Hepatocyte (in vitro differentiated cells): ENCODE measurements around the gene DAZL. TPM values are rescaled to one million over a fixed set of nuclear protein-coding genes. Genes with fewer than 3 reads are reported as not detected.

Experiments
- DNase-seq: peaks from one replicate; pipeline ENCODE4 v3.0.0-alpha.2; 2016; ENCODE audit warnings: low spot score
- H2AFZ ChIP-seq: fragments of 200-600 bp; sonication (generic); 2 replicates; pipeline ENCODE4 v1.6.0; 2016; ENCODE audit warnings: antibody characterized with exemption, mild to moderate bottlenecking
- H3K27ac ChIP-seq: fragments of 200-600 bp; sonication (generic); 2 replicates; pipeline ENCODE4 v1.5.1; 2016; ENCODE audit warnings: mild to moderate bottlenecking
- H3K27me3 ChIP-seq: fragments of 200-600 bp; sonication (generic); 2 replicates; pipeline ENCODE4 v1.6.1; 2016
- H3K36me3 ChIP-seq: fragments of 200-600 bp; sonication (generic); replicated peaks from 2 replicates; pipeline ENCODE4 v1.5.1; 2016; ENCODE audit warnings: low read depth; ENCODE audit not compliant: insufficient read depth
- H3K4me1 ChIP-seq: fragments of 200-600 bp; sonication (generic); 2 replicates; pipeline ENCODE4 v1.5.1; 2016; ENCODE audit warnings: mild to moderate bottlenecking, moderate library complexity; ENCODE audit not compliant: insufficient read depth
- H3K4me2 ChIP-seq: fragments of 200-600 bp; sonication (generic); 2 replicates; pipeline ENCODE4 v1.6.0; 2016
- H3K4me3 ChIP-seq: fragments of 200-600 bp; sonication (generic); 2 replicates; pipeline ENCODE4 v1.5.1; 2016; ENCODE audit warnings: mild to moderate bottlenecking
- H3K79me2 ChIP-seq: fragments of 200-600 bp; sonication (generic); 2 replicates; pipeline ENCODE4 v1.6.0; 2017; ENCODE audit warnings: mild to moderate bottlenecking
- H3K9me2 ChIP-seq: fragments of 200-600 bp; sonication (generic); replicated peaks from 2 replicates; pipeline ENCODE4 v1.6.0; 2017; ENCODE audit warnings: mild to moderate bottlenecking; ENCODE audit not compliant: insufficient read depth
- H3K9me3 ChIP-seq: fragments of 200-600 bp; sonication (generic); 2 replicates; pipeline ENCODE4 v1.5.1; 2016; ENCODE audit warnings: low read depth, mild to moderate bottlenecking
- H4K20me1 ChIP-seq: fragments of 200-600 bp; sonication (generic); 2 replicates; pipeline ENCODE4 v1.6.0; 2016; ENCODE audit warnings: mild to moderate bottlenecking; ENCODE audit not compliant: insufficient read depth, poor library complexity, severe bottlenecking
- CTCF ChIP-seq: fragments of 200-600 bp; sonication (generic); IDR thresholded peaks from 2 replicates; pipeline ENCODE4 v1.5.1; 2016; ENCODE audit warnings: antibody characterized with exemption, mild to moderate bottlenecking; ENCODE audit not compliant: poor library complexity
- EZH2 ChIP-seq: fragments of 200-600 bp; sonication (generic); IDR thresholded peaks from 2 replicates; pipeline ENCODE4 v1.6.1; 2016; ENCODE audit warnings: antibody characterized with exemption, mild to moderate bottlenecking, borderline replicate concordance
- EZH2phosphoT487 ChIP-seq: fragments of 200-600 bp; sonication (generic); IDR thresholded peaks from one replicate; pipeline ENCODE4 v1.6.1; 2018; ENCODE audit warnings: antibody characterized with exemption, mild to moderate bottlenecking, low read depth, moderate library complexity; ENCODE audit not compliant: unreplicated experiment, severe bottlenecking
- WGBS: methylation state at CpG from one replicate; pipeline ENCODE4 v1.1.6; 2016; ENCODE audit warnings: low lambda C conversion rate; ENCODE audit errors: missing lambda C conversion rate; 5-methylcytosine and 5-hydroxymethylcytosine counted together
- polyA plus RNA-seq: library from polyadenylated mRNA; unstranded; fragments of >200 nt; fragmentation: Nextera tagmentation; extraction: Ambion mirVana; gene quantifications from 2 replicates; pipeline ENCODE4 v1.2.1, GENCODE V29; 2016
- total RNA-seq: library from RNA; depleted of rRNA; stranded (reverse); fragments of >200 nt; gene quantifications from 2 replicates; pipeline ENCODE4 v1.2.3, GENCODE V29; 2014

The DAZL gene
- total and polyA plus RNA-seq, 2 experiments from 2014 or later = 0.33 TPM; not detected in 1

GRCh38 chr3:16609927-16610580 lies 4.8 kb upstream of the DAZL start:
- Histone ChIP-seq H4K20me1 (no peaks in the 10 kb centered on the region), H3K36me3 (no peaks in the 10 kb centered on the region)
- 46% methylated on average over 2 of the region's 2 CpGs for WGBS

DNA sequence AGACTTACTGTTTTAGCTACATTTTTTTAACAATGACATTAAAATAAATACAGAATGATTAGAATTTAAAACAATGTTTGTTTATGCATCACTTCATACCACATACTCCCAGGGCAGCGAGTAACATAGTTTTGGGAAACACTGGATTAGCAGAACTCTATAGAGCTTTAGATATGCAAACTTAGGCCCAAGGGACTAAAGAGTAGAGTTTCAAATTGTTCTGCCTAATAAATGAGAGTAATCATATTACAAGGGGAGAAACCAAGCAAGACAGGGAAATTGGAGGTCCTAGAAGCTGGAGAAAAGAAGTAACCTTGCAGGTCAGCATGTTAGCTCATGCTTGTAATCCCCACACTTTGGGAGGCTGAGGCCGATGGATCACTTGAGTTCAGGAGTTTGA lies 3.6 kb upstream of the DAZL start:
- no peaks in the 10 kb centered on the region for H3K36me3 ChIP-seq
- DNase-seq = no peak
- H3K4me2 ChIP-seq = no peak overlapping the region
- no peaks in the 10 kb centered on the region for H3K9me2 ChIP-seq
- TF ChIP-seq EZH2 (no peak), CTCF (no peak), EZH2phosphoT487 (no peak)
- H3K4me3 ChIP-seq = no peak overlapping the region
- no peaks in the 10 kb centered on the region for H3K4me1 ChIP-seq
- 70% methylated on average over 2 of the region's 2 CpGs for WGBS
- no peak overlapping the region for H3K27ac ChIP-seq
- no peaks in the 10 kb centered on the region for H4K20me1 ChIP-seq
- no peak overlapping the region for H2AFZ ChIP-seq
- no peaks in the 10 kb centered on the region for H3K27me3 ChIP-seq
- H3K79me2 ChIP-seq = no peaks in the 10 kb centered on the region
- no peaks in the 10 kb centered on the region for H3K9me3 ChIP-seq

More at GRCh38 chr3:16609927-16610580, 4.8 kb upstream of the DAZL start:
- Histone ChIP-seq H3K4me1 (no peaks in the 10 kb centered on the region), H3K9me2 (no peaks in the 10 kb centered on the region), H3K9me3 (no peaks in the 10 kb centered on the region), H3K79me2 (no peaks in the 10 kb centered on the region), H2AFZ (no peak overlapping the region), H3K4me3 (no peak overlapping the region), H3K27me3 (no peaks in the 10 kb centered on the region), H3K27ac (no peak overlapping the region), H3K4me2 (no peak overlapping the region)
- TF ChIP-seq EZH2 = no peak
- TF ChIP-seq CTCF = no peak
- TF ChIP-seq EZH2phosphoT487 = no peak
- DNase-seq = no peak

DNA sequence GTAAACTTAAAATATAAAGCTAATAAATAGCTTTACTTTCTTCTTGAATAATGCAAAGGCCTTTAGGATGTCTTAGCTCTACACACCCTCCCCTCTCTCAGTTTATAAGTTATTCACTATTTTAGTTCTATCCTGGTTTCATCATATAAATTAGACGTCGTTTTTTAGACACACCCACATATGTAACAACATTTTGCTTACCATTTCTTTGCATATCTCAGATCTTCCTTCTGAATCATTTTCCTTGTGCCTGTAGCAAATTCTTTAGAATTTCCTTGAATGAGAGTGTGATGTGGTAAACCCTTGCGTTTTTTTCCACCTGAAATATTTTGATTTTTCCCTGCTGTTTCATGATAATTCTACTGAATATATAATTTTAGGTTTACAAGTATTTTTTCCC lies 2.5 kb upstream of the DAZL start:
- DNase-seq = no peak
- Histone ChIP-seq H3K79me2 (no peaks in the 10 kb centered on the region), H3K27ac (no peak overlapping the region), H3K36me3 (no peaks in the 10 kb centered on the region), H4K20me1 (no peaks in the 10 kb centered on the region), H2AFZ (no peak overlapping the region), H3K4me1 (no peaks in the 10 kb centered on the region), H3K4me3 (no peak overlapping the region), H3K4me2 (no peak overlapping the region), H3K9me3 (no peaks in the 10 kb centered on the region), H3K9me2 (no peaks in the 10 kb centered on the region), H3K27me3 (no peaks in the 10 kb centered on the region)
- TF ChIP-seq EZH2phosphoT487 (no peak), CTCF (no peak), EZH2 (no peak)
- WGBS = 59% methylated on average over 3 of the region's 3 CpGs
